WTC11 (cell line): ENCODE measurements around the gene BAIAP3. TPM values are rescaled to one million over a fixed set of nuclear protein-coding genes. Genes with fewer than 3 reads are reported as not detected.

Source experiments
- ATAC-seq: fragments of 200-7000 bp; cut with Tn5 transposase; 2 replicates; pipeline ENCODE4 v1.10.0; 2021; ENCODE audit warnings: mild to moderate bottlenecking, moderate library complexity
- CTCF ChIA-PET: fragments of 300-600 bp; sonication (Branson Sonifier 250); formaldehyde crosslinking; loops from one replicate; lab custom pipeline; 2021; ENCODE audit warnings: antibody characterized with exemption; lab: Charles Lee
- POLR2A ChIA-PET: fragments of 350-600 bp; sonication (Branson Sonifier 250); formaldehyde crosslinking; loops from one replicate; lab custom pipeline; 2021; ENCODE audit warnings: antibody characterized with exemption; lab: Charles Lee
- DNase-seq: peaks from one replicate; pipeline ENCODE4 v3.0.0; 2021; ENCODE audit warnings: low spot score
- H3K27ac Mint-ChIP-seq: 2 replicates; pipeline ENCODE4 v1.8.0; 2021; ENCODE audit warnings: mixed read lengths
- H3K27me3 Mint-ChIP-seq: 2 replicates; pipeline ENCODE4 v1.8.0; 2021; ENCODE audit warnings: low read depth, mild to moderate bottlenecking, moderate library complexity, mixed read lengths
- H3K36me3 Mint-ChIP-seq: 2 replicates; pipeline ENCODE4 v1.8.0; 2021; ENCODE audit warnings: mixed read lengths
- H3K4me1 Mint-ChIP-seq: 2 replicates; pipeline ENCODE4 v1.8.0; 2022; ENCODE audit warnings: mixed read lengths
- H3K4me3 Mint-ChIP-seq: 2 replicates; pipeline ENCODE4 v1.8.0; 2021; ENCODE audit warnings: mild to moderate bottlenecking, moderate library complexity, mixed read lengths
- H3K9me3 Mint-ChIP-seq: 2 replicates; pipeline ENCODE4 v1.8.0; 2021; ENCODE audit warnings: mixed read lengths
- ARID4B ChIP-seq: sonication (generic); formaldehyde crosslinking; IDR thresholded peaks from 2 replicates; pipeline ENCODE4 v1.8.0; 2023; ENCODE audit warnings: missing genetic modification reagents, mild to moderate bottlenecking, borderline replicate concordance
- ATF2 ChIP-seq: sonication (generic); formaldehyde crosslinking; IDR thresholded peaks from 2 replicates; pipeline ENCODE4 v1.8.1; 2022; ENCODE audit warnings: low read depth, missing genetic modification reagents, borderline replicate concordance
- ELF4 ChIP-seq: sonication (generic); formaldehyde crosslinking; IDR thresholded peaks from 2 replicates; pipeline ENCODE4 v1.8.1; 2022; ENCODE audit warnings: low read depth, mild to moderate bottlenecking, moderate library complexity, missing genetic modification reagents
- FOXJ3 ChIP-seq: sonication (generic); formaldehyde crosslinking; IDR thresholded peaks from 2 replicates; pipeline ENCODE4 v1.9.0; 2021; ENCODE audit warnings: missing genetic modification reagents, mild to moderate bottlenecking, borderline replicate concordance
- HMGA2 ChIP-seq: fragments of 250-450 bp; sonication (Bioruptor Pico); IDR thresholded peaks from 2 replicates; pipeline ENCODE4 v1.4.0; 2021; ENCODE audit warnings: mild to moderate bottlenecking, moderate library complexity
- JAZF1 ChIP-seq: fragments of 250-450 bp; sonication (Bioruptor Pico); IDR thresholded peaks from 2 replicates; pipeline ENCODE4 v1.9.0; 2021; ENCODE audit warnings: moderate library complexity, mild to moderate bottlenecking, inconsistent platforms
- MYBL2 ChIP-seq: sonication (generic); formaldehyde crosslinking; IDR thresholded peaks from 2 replicates; pipeline ENCODE4 v1.8.1; 2023; ENCODE audit warnings: mild to moderate bottlenecking, moderate library complexity, missing genetic modification reagents
- PRDM15 ChIP-seq: sonication (generic); formaldehyde crosslinking; IDR thresholded peaks from 2 replicates; pipeline ENCODE4 v1.8.0; 2022; ENCODE audit warnings: missing genetic modification reagents
- USF1 ChIP-seq: sonication (generic); formaldehyde crosslinking; IDR thresholded peaks from 2 replicates; pipeline ENCODE4 v1.8.0; 2022; ENCODE audit warnings: mild to moderate bottlenecking, missing genetic modification reagents
- ZNF263 ChIP-seq: sonication (generic); formaldehyde crosslinking; IDR thresholded peaks from 2 replicates; pipeline ENCODE4 v1.8.1; 2022; ENCODE audit warnings: low read depth, mild to moderate bottlenecking, moderate library complexity, missing genetic modification reagents
- ZNF396 ChIP-seq: fragments of 250-450 bp; sonication (Bioruptor Pico); IDR thresholded peaks from 2 replicates; pipeline ENCODE4 v1.8.0; 2021; ENCODE audit warnings: mild to moderate bottlenecking, moderate library complexity, borderline replicate concordance
- ZNF416 ChIP-seq: fragments of 250-450 bp; sonication (Bioruptor Pico); IDR thresholded peaks from 2 replicates; pipeline ENCODE4 v1.9.0; 2021; ENCODE audit warnings: mild to moderate bottlenecking, inconsistent platforms
- total RNA-seq: library from RNA; stranded (reverse); gene quantifications from 3 replicates; pipeline ENCODE4 v1.2.3, GENCODE V29; 2021
- TF ChIP-seq, protein P1 (sequence below): sonication (generic); formaldehyde crosslinking; IDR thresholded peaks from 2 replicates; pipeline ENCODE4 v1.8.0; 2023; ENCODE audit warnings: missing genetic modification reagents
- TF ChIP-seq, protein P2 (sequence below): fragments of 250-450 bp; sonication (Bioruptor Pico); IDR thresholded peaks from 2 replicates; pipeline ENCODE4 v1.9.0; 2021; ENCODE audit warnings: mild to moderate bottlenecking, borderline replicate concordance
- TF ChIP-seq, protein P3 (sequence below): sonication (generic); formaldehyde crosslinking; IDR thresholded peaks from 2 replicates; pipeline ENCODE4 v1.8.1; 2023; ENCODE audit warnings: mild to moderate bottlenecking, missing genetic modification reagents, moderate library complexity
- TF ChIP-seq, protein P4 (sequence below): sonication (generic); formaldehyde crosslinking; IDR thresholded peaks from 2 replicates; pipeline ENCODE4 v1.8.1; 2023; ENCODE audit warnings: mild to moderate bottlenecking, missing genetic modification reagents, moderate library complexity

BAIAP3 gene
- total RNA-seq, 1 experiment from 2014 or later: 18.8 TPM

DNA sequence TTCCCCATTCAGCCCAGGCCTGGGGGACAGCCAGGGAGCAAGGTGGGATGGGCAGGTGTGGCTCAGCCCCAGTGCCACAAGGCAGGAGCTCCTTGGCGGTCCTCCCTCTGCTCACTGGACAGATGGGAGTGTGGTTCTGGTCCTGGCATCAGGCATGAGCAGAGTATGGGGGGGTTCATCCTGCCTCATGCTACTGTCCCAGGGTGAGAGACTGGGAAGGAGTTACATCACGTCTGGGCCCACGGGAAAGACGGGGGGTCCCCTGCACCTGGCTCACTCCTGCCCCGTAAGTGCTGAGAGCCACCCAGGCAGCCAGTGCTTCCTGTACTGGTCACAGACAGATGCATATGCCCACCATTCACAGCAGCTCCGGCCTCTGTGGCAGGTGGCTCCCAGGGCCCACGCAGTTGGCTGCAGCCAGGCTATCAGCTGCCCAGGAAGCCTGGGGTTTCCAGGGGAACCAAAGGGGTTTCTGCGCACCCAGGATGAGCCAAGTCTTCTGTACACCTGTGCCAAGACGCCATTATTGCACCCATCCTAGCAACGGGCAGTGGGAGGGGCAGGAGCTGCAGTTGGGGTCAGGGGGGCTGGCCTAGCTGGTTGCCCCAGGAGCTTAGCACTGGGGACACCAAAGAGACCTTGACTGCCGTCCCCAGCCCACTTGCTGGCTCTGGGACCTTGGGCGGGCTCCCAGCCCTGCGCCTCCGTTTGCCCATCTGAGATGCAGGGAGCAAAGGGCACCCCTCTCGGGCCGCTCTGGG lies 1.9 kb downstream of the BAIAP3 start (continued):
- TF ChIP-seq, protein P1, sequence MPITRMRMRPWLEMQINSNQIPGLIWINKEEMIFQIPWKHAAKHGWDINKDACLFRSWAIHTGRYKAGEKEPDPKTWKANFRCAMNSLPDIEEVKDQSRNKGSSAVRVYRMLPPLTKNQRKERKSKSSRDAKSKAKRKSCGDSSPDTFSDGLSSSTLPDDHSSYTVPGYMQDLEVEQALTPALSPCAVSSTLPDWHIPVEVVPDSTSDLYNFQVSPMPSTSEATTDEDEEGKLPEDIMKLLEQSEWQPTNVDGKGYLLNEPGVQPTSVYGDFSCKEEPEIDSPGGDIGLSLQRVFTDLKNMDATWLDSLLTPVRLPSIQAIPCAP (CRISPR knock-in tag): no peak
- TF ChIP-seq PRDM15 (CRISPR knock-in tag): no peak
- TF ChIP-seq FOXJ3 (CRISPR knock-in tag): no peak
- TF ChIP-seq, protein P2, sequence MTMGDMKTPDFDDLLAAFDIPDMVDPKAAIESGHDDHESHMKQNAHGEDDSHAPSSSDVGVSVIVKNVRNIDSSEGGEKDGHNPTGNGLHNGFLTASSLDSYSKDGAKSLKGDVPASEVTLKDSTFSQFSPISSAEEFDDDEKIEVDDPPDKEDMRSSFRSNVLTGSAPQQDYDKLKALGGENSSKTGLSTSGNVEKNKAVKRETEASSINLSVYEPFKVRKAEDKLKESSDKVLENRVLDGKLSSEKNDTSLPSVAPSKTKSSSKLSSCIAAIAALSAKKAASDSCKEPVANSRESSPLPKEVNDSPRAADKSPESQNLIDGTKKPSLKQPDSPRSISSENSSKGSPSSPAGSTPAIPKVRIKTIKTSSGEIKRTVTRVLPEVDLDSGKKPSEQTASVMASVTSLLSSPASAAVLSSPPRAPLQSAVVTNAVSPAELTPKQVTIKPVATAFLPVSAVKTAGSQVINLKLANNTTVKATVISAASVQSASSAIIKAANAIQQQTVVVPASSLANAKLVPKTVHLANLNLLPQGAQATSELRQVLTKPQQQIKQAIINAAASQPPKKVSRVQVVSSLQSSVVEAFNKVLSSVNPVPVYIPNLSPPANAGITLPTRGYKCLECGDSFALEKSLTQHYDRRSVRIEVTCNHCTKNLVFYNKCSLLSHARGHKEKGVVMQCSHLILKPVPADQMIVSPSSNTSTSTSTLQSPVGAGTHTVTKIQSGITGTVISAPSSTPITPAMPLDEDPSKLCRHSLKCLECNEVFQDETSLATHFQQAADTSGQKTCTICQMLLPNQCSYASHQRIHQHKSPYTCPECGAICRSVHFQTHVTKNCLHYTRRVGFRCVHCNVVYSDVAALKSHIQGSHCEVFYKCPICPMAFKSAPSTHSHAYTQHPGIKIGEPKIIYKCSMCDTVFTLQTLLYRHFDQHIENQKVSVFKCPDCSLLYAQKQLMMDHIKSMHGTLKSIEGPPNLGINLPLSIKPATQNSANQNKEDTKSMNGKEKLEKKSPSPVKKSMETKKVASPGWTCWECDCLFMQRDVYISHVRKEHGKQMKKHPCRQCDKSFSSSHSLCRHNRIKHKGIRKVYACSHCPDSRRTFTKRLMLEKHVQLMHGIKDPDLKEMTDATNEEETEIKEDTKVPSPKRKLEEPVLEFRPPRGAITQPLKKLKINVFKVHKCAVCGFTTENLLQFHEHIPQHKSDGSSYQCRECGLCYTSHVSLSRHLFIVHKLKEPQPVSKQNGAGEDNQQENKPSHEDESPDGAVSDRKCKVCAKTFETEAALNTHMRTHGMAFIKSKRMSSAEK (CRISPR knock-in tag): no peak
- TF ChIP-seq JAZF1 (CRISPR knock-in tag): no peak
- TF ChIP-seq MYBL2 (CRISPR knock-in tag): no peak
- no peak for TF ChIP-seq ZNF416 (CRISPR knock-in tag)
- TF ChIP-seq ELF4 (CRISPR knock-in tag): no peak
- no peak for TF ChIP-seq HMGA2
- no peak for TF ChIP-seq ZNF263 (CRISPR knock-in tag)
- no peak for TF ChIP-seq ATF2 (CRISPR knock-in tag)
- no peak for TF ChIP-seq ZNF396 (CRISPR knock-in tag)

GRCh38 chr16:1335996-1336395 lies 2.6 kb downstream of the BAIAP3 start:
- Mint-ChIP-seq H3K27me3 (peaks cover 35% of the 10 kb centered on the region), H3K27ac (no peak overlapping the region), H3K4me3 (no peak overlapping the region), H3K36me3 (no peaks in the 10 kb centered on the region), H3K9me3 (no peaks in the 10 kb centered on the region), H3K4me1 (peaks cover 14% of the 10 kb centered on the region)
- POLR2A ChIA-PET: no interaction called here
- peak; percentile 61 for DNase-seq
- ATAC-seq: no peak
- CTCF ChIA-PET: interaction anchor here (1.1 to 4.3 kb wide), 3 partner anchors 10 to 35 kb away, joined by 3 to 19 read pairs (median 5); no protein-coding TSS in a partner anchor
- no peak for TF ChIP-seq MYBL2 (CRISPR knock-in tag)
- no peak for TF ChIP-seq ARID4B (CRISPR knock-in tag)
- TF ChIP-seq USF1: no peak
- TF ChIP-seq, protein P3, sequence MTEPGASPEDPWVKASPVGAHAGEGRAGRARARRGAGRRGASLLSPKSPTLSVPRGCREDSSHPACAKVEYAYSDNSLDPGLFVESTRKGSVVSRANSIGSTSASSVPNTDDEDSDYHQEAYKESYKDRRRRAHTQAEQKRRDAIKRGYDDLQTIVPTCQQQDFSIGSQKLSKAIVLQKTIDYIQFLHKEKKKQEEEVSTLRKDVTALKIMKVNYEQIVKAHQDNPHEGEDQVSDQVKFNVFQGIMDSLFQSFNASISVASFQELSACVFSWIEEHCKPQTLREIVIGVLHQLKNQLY (CRISPR knock-in tag): no peak
- TF ChIP-seq, protein P4, sequence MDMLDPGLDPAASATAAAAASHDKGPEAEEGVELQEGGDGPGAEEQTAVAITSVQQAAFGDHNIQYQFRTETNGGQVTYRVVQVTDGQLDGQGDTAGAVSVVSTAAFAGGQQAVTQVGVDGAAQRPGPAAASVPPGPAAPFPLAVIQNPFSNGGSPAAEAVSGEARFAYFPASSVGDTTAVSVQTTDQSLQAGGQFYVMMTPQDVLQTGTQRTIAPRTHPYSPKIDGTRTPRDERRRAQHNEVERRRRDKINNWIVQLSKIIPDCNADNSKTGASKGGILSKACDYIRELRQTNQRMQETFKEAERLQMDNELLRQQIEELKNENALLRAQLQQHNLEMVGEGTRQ: no peak
